ENCODE measurements around the gene TAF15.

The TAF15 gene

GRCh38 chr17:35875072-35875799 lies 66.0 kb downstream of the TAF15 start:
- no peak for DNase-seq
- no peak overlapping the region for H4K91ac ChIP-seq (ENCODE audit: low read depth, low read length)
- H3K27ac ChIP-seq (ENCODE audit: low read depth, low read length): no peak overlapping the region
- H2AK5ac ChIP-seq (ENCODE audit: low read length): no peak overlapping the region
- H2BK120ac ChIP-seq (ENCODE audit: insufficient read depth, low read length, poor library complexity): no peak overlapping the region
- H4K8ac ChIP-seq (ENCODE audit: low read depth, low read length): no peak overlapping the region
- H3K18ac ChIP-seq (ENCODE audit: low read length): no peak overlapping the region
- H3K79me2 ChIP-seq (ENCODE audit: control insufficient read depth, insufficient read depth, low read length, poor library complexity): no peaks in the 10 kb centered on the region
- H2BK12ac ChIP-seq (ENCODE audit: low read length): no peak overlapping the region
- H3K4me1 ChIP-seq (ENCODE audit: control insufficient read depth in 1 of 2, insufficient read depth in 2 of 2, low read length in 2 of 2): peaks cover 6% of the 10 kb centered on the region in 2 experiments
- no CpG with 5 or more reads among the region's 5 CpGs for WGBS (ENCODE audit: extremely low coverage, insufficient coverage, insufficient read length)
- no peaks in the 10 kb centered on the region for H3K9me3 ChIP-seq (ENCODE audit: insufficient read depth, low read depth, low read length)
- H3K4me2 ChIP-seq (ENCODE audit: low read length): no peak overlapping the region
- H3K36me3 ChIP-seq (ENCODE audit: control insufficient read depth in 1 of 2, insufficient read depth in 2 of 2, low read length in 2 of 2): no peaks in the 10 kb centered on the region
- H2AFZ ChIP-seq (ENCODE audit: insufficient read depth, low read length, poor library complexity): no peak overlapping the region
- no peak overlapping the region for H3K14ac ChIP-seq (ENCODE audit: low read length)
- no peak overlapping the region for H4K12ac ChIP-seq (ENCODE audit: low read depth, low read length)
- no peak overlapping the region for H3K4me3 ChIP-seq (ENCODE audit: low read depth, low read length)
- no peak overlapping the region for H3K9ac ChIP-seq (ENCODE audit: low read length)
- H3K23ac ChIP-seq (ENCODE audit: low read length): no peak overlapping the region
- H3K79me1 ChIP-seq (ENCODE audit: low read length): no peaks in the 10 kb centered on the region
- H3K27me3 ChIP-seq (ENCODE audit: insufficient read depth, low read length): no peaks in the 10 kb centered on the region
- H3K4ac ChIP-seq (ENCODE audit: low read depth, low read length): no peak overlapping the region
- no peak overlapping the region for H2BK5ac ChIP-seq (ENCODE audit: low read depth, low read length, poor library complexity)

DNA sequence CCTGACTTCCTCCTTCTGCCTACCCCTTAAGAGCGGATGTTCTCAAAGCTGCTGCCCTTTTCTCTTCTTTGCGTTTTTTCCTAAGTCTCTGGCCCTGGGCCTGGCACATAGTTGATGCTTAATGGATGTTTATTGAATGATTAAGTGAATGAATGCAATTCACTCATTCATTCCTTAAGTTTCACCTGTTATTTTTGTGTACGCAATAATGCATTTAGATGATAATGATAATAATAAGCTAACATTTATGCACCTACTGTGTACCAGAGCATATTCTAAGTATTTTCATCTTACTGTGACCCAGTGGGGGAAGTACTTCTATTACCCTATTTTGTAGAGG lies 66.5 kb downstream of the TAF15 start:
- Histone ChIP-seq H3K9ac (ENCODE audit: low read length) (no peak overlapping the region), H3K27ac (ENCODE audit: low read depth, low read length) (no peak overlapping the region), H2BK12ac (ENCODE audit: low read length) (no peak overlapping the region), H3K23ac (ENCODE audit: low read length) (no peak overlapping the region), H3K4me1 (ENCODE audit: control insufficient read depth in 1 of 2, insufficient read depth in 2 of 2, low read length in 2 of 2) (peaks cover 6% of the 10 kb centered on the region in 2 experiments), H4K8ac (ENCODE audit: low read depth, low read length) (no peak overlapping the region), H2BK5ac (ENCODE audit: low read depth, low read length, poor library complexity) (no peak overlapping the region), H3K27me3 (ENCODE audit: insufficient read depth, low read length) (no peaks in the 10 kb centered on the region), H3K4ac (ENCODE audit: low read depth, low read length) (no peak overlapping the region), H2AK5ac (ENCODE audit: low read length) (no peak overlapping the region), H3K4me3 (ENCODE audit: low read depth, low read length) (no peak overlapping the region), H3K4me2 (ENCODE audit: low read length) (no peak overlapping the region), H4K91ac (ENCODE audit: low read depth, low read length) (no peak overlapping the region), H3K9me3 (ENCODE audit: insufficient read depth, low read depth, low read length) (no peaks in the 10 kb centered on the region), H3K79me1 (ENCODE audit: low read length) (no peaks in the 10 kb centered on the region), H3K14ac (ENCODE audit: low read length) (no peak overlapping the region), H3K79me2 (ENCODE audit: control insufficient read depth, insufficient read depth, low read length, poor library complexity) (no peaks in the 10 kb centered on the region), H2AFZ (ENCODE audit: insufficient read depth, low read length, poor library complexity) (no peak overlapping the region), H3K18ac (ENCODE audit: low read length) (no peak overlapping the region), H3K36me3 (ENCODE audit: control insufficient read depth in 1 of 2, insufficient read depth in 2 of 2, low read length in 2 of 2) (no peaks in the 10 kb centered on the region), H4K12ac (ENCODE audit: low read depth, low read length) (no peak overlapping the region), H2BK120ac (ENCODE audit: insufficient read depth, low read length, poor library complexity) (no peak overlapping the region)
- no CpG with 5 or more reads among the region's 3 CpGs for WGBS (ENCODE audit: extremely low coverage, insufficient coverage, insufficient read length)
- DNase-seq: no peak

- Histone ChIP-seq H3K18ac (ENCODE audit: low read length) (no peak overlapping the region), H3K79me1 (ENCODE audit: low read length) (no peaks in the 10 kb centered on the region), H2BK120ac (ENCODE audit: insufficient read depth, low read length, poor library complexity) (no peak overlapping the region), H3K4me2 (ENCODE audit: low read length) (no peak overlapping the region), H3K14ac (ENCODE audit: low read length) (no peak overlapping the region), H2BK5ac (ENCODE audit: low read depth, low read length, poor library complexity) (no peak overlapping the region), H2AFZ (ENCODE audit: insufficient read depth, low read length, poor library complexity) (no peak overlapping the region), H4K91ac (ENCODE audit: low read depth, low read length) (no peak overlapping the region), H3K9ac (ENCODE audit: low read length) (no peak overlapping the region), H3K4me1 (ENCODE audit: control insufficient read depth in 1 of 2, insufficient read depth in 2 of 2, low read length in 2 of 2) (peaks cover 6% of the 10 kb centered on the region in 2 experiments), H3K79me2 (ENCODE audit: control insufficient read depth, insufficient read depth, low read length, poor library complexity) (no peaks in the 10 kb centered on the region), H3K9me3 (ENCODE audit: insufficient read depth, low read depth, low read length) (no peaks in the 10 kb centered on the region), H2AK5ac (ENCODE audit: low read length) (no peak overlapping the region), H4K12ac (ENCODE audit: low read depth, low read length) (no peak overlapping the region), H3K27ac (ENCODE audit: low read depth, low read length) (no peak overlapping the region), H3K4me3 (ENCODE audit: low read depth, low read length) (no peak overlapping the region), H4K8ac (ENCODE audit: low read depth, low read length) (no peak overlapping the region), H2BK12ac (ENCODE audit: low read length) (no peak overlapping the region), H3K23ac (ENCODE audit: low read length) (no peak overlapping the region), H3K4ac (ENCODE audit: low read depth, low read length) (no peak overlapping the region), H3K27me3 (ENCODE audit: insufficient read depth, low read length) (no peaks in the 10 kb centered on the region), H3K36me3 (ENCODE audit: control insufficient read depth in 1 of 2, insufficient read depth in 2 of 2, low read length in 2 of 2) (no peaks in the 10 kb centered on the region)
- no peak for DNase-seq
- WGBS (ENCODE audit: extremely low coverage, insufficient coverage, insufficient read length): no CpG with 5 or more reads among the region's 3 CpGs
Observed at GRCh38 chr17:35876534-35876933, 67.2 kb downstream of the TAF15 start.

DNA sequence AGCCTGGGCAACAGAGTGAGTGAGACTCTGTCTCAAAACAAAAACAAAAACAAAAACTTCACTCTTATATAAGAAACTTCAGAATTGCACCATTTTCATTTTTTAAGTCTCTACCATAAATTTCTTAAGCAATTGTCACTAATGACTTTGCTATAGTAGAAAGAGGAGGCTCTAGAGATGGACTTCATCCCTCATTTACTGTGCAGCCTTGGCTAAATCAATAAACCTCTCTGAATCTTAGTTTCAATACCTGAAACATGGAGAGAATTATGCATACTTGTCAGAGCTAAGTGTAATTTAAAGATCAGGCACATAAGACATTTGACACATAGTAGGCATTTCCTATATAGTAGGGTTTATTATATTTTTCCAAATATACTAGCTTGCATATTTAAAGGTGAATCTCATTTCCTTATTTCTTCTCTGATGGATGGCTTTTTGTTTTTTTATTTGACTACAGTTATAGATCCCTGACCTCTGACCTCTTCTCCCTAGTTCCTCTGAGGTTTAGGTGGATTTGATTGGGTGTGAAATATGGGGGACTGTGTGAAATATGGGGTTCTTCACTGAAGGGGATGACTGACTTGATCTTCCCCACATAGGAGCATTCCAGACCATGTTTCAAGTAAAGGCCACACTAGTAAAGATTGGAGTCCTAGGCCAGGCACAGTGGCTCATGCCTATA lies 68.2 kb downstream of the TAF15 start:
- Histone ChIP-seq H3K36me3 (ENCODE audit: control insufficient read depth in 1 of 2, insufficient read depth in 2 of 2, low read length in 2 of 2) (no peaks in the 10 kb centered on the region), H2AK5ac (ENCODE audit: low read length) (no peak overlapping the region), H2BK12ac (ENCODE audit: low read length) (no peak overlapping the region), H3K79me1 (ENCODE audit: low read length) (no peaks in the 10 kb centered on the region), H2BK5ac (ENCODE audit: low read depth, low read length, poor library complexity) (no peak overlapping the region), H2AFZ (ENCODE audit: insufficient read depth, low read length, poor library complexity) (no peak overlapping the region), H4K12ac (ENCODE audit: low read depth, low read length) (no peak overlapping the region), H3K23ac (ENCODE audit: low read length) (no peak overlapping the region), H3K9me3 (ENCODE audit: insufficient read depth, low read depth, low read length) (no peaks in the 10 kb centered on the region), H3K14ac (ENCODE audit: low read length) (no peak overlapping the region), H2BK120ac (ENCODE audit: insufficient read depth, low read length, poor library complexity) (no peak overlapping the region), H3K4ac (ENCODE audit: low read depth, low read length) (no peak overlapping the region), H3K27ac (ENCODE audit: low read depth, low read length) (no peak overlapping the region), H3K4me1 (ENCODE audit: control insufficient read depth in 1 of 2, insufficient read depth in 2 of 2, low read length in 2 of 2) (peaks cover 6% of the 10 kb centered on the region in 2 experiments), H3K27me3 (ENCODE audit: insufficient read depth, low read length) (no peaks in the 10 kb centered on the region), H3K9ac (ENCODE audit: low read length) (no peak overlapping the region), H4K91ac (ENCODE audit: low read depth, low read length) (no peak overlapping the region), H3K4me3 (ENCODE audit: low read depth, low read length) (no peak overlapping the region), H3K4me2 (ENCODE audit: low read length) (no peak overlapping the region), H3K18ac (ENCODE audit: low read length) (no peak overlapping the region), H3K79me2 (ENCODE audit: control insufficient read depth, insufficient read depth, low read length, poor library complexity) (no peaks in the 10 kb centered on the region), H4K8ac (ENCODE audit: low read depth, low read length) (no peak overlapping the region)
- DNase-seq: no peak

Data from trophoblast cell (in vitro differentiated cells and primary cell).